CD4-positive, alpha-beta T cell (primary cell): ENCODE data around the gene LINC00237. TPM values are rescaled to one million over a fixed set of nuclear protein-coding genes. Genes with fewer than 3 reads are reported as not detected.

Experiments
- ATAC-seq: fragments of 200-7000 bp; cut with Tn5 transposase; one replicate; pipeline ENCODE4 v1.10.0; 2022; ENCODE audit warnings: mild to moderate bottlenecking; ENCODE audit not compliant: poor library complexity
- CTCF ChIA-PET: fragments of 350-600 bp; sonication (Branson Sonifier 250); formaldehyde crosslinking; loops from one replicate; lab custom pipeline; 2021; ENCODE audit warnings: antibody characterized with exemption, inconsistent platforms; lab: Charles Lee
- POLR2A ChIA-PET: fragments of 350-600 bp; sonication (Branson Sonifier 250); formaldehyde crosslinking; loops from one replicate; lab custom pipeline; 2021; ENCODE audit warnings: antibody characterized with exemption, inconsistent platforms; lab: Charles Lee
- DNase-seq, 14 experiments: peaks; one replicate each; pipeline ENCODE4 v3.0.0-alpha.2; 2013 to 2020; ENCODE audit warnings: mixed read lengths in 2 of 14
- H3K27ac ChIP-seq, 2 donors: one replicate each; pipeline versions ENCODE4 v1.5.1 to v1.7.0; 2013; ENCODE audit warnings: low read length in 2 of 2, low read depth in 1 of 2, mild to moderate bottlenecking in 1 of 2
- H3K27me3 ChIP-seq, 2 experiments: 1 replicate in 1 of 2; 2 replicates in 1 of 2; pipeline versions ENCODE4 v1.6.1 to v1.7.0; 2013; ENCODE audit warnings: low read length in 2 of 2, control low read depth in 1 of 2, mild to moderate bottlenecking in 1 of 2, moderate library complexity in 1 of 2; ENCODE audit not compliant: insufficient read depth in 2 of 2, control insufficient read depth in 1 of 2
- H3K36me3 ChIP-seq: one replicate; pipeline ENCODE4 v1.6.1; 2013; ENCODE audit warnings: low read length, control low read depth; ENCODE audit not compliant: insufficient read depth
- H3K4me1 ChIP-seq: one replicate; pipeline ENCODE4 v1.6.1; 2013; ENCODE audit warnings: low read length, control low read depth; ENCODE audit not compliant: insufficient read depth
- H3K4me3 ChIP-seq: one replicate; pipeline ENCODE4 v1.5.1; 2013; ENCODE audit warnings: mild to moderate bottlenecking, low read length, moderate library complexity
- H3K9me3 ChIP-seq, 2 experiments: 1 replicate in 1 of 2; 2 replicates in 1 of 2; pipeline versions ENCODE4 v1.6.1 to v1.7.0; 2013; ENCODE audit warnings: low read length in 2 of 2, mild to moderate bottlenecking in 2 of 2, control low read depth in 1 of 2, moderate library complexity in 1 of 2; ENCODE audit not compliant: control insufficient read depth in 1 of 2, insufficient read depth in 1 of 2
- H3K27ac Mint-ChIP-seq: one replicate; pipeline ENCODE4 v1.8.0; 2020; ENCODE audit warnings: mixed read lengths
- H3K27me3 Mint-ChIP-seq: one replicate; pipeline ENCODE4 v1.8.0; 2021; ENCODE audit warnings: mixed read lengths
- H3K36me3 Mint-ChIP-seq: one replicate; pipeline ENCODE4 v1.8.0; 2021; ENCODE audit warnings: low read depth, mixed read lengths
- H3K4me1 Mint-ChIP-seq: one replicate; pipeline ENCODE4 v1.8.0; 2021; ENCODE audit warnings: low read depth, mixed read lengths
- H3K4me3 Mint-ChIP-seq: one replicate; pipeline ENCODE4 v1.8.0; 2020; ENCODE audit warnings: mild to moderate bottlenecking, mixed read lengths
- H3K9me3 Mint-ChIP-seq: one replicate; pipeline ENCODE4 v1.8.0; 2020; ENCODE audit warnings: mixed read lengths
- CTCF ChIP-seq: fragments of 200-600 bp; IDR thresholded peaks from one replicate; pipeline ENCODE4 v1.8.0; 2022; ENCODE audit warnings: antibody characterized with exemption, mild to moderate bottlenecking
- intact Hi-C, 2 experiments: fragments of 100-400 bp; cut with DNase I in 1 of 2; cut with micrococcal nuclease in 1 of 2; formaldehyde crosslinking; loops; one replicate each; pipeline versions ENCODE4 v1.15.1 to v1.9.0; 2023 to 2025; cut with DNase I, micrococcal nuclease
- total RNA-seq, 174 experiments: library from RNA in 2 of 174; stranded (reverse) in 2 of 174; gene quantifications; one replicate each; pipeline ENCODE4 v1.2.3 and lab custom pipeline; 2021 to 2026

Gene LINC00237
- total RNA-seq, 2 experiments from 2014 or later = not detected

DNA sequence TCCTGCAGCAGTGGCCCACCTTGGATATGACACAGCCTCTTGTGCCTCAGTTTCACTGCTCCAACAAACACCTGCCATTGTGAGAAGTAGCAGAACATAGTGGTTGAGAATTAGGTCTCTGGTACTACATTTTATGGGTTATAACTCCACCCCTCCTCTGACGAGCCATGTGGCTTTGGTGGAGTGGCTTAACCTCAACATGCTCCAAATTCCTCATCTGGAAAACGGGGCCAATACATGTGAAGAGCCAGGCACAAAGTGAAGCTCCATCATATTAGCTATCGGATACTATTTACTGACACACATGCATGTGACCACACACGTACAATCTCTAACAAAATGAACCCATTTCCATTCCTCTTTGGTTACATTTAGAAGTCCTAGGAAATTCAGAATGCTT is 11.4 kb upstream of the LINC00237 start:
- CTCF ChIA-PET = no interaction called here
- Mint-ChIP-seq H3K27ac (no peak overlapping the region), H3K36me3 (no peaks in the 10 kb centered on the region), H3K9me3 (no peaks in the 10 kb centered on the region), H3K4me1 (no peaks in the 10 kb centered on the region), H3K4me3 (no peak overlapping the region), H3K27me3 (peaks cover 63% of the 10 kb centered on the region)
- intact Hi-C loops = no loop called here
- DNase-seq (no peak), ATAC-seq (no peak)
- Histone ChIP-seq H3K36me3 (no peaks in the 10 kb centered on the region), H3K9me3 (no peaks in the 10 kb centered on the region), H3K4me3 (no peak overlapping the region), H3K27me3 (peaks cover 5 to 7% of the 10 kb centered on the region in 2 experiments), H3K27ac (no peak overlapping the region), H3K4me1 (no peaks in the 10 kb centered on the region)
- TF ChIP-seq CTCF = no peak
- POLR2A ChIA-PET = no interaction called here

- POLR2A ChIA-PET = interaction anchor here (1.3 kb wide), 1 partner anchor 14 kb away, joined by 5 read pairs; no protein-coding TSS in a partner anchor
- no peaks in the 10 kb centered on the region for H3K4me1 Mint-ChIP-seq
- Histone ChIP-seq H3K36me3 (no peaks in the 10 kb centered on the region), H3K9me3 (no peaks in the 10 kb centered on the region), H3K4me3 (no peak overlapping the region), H3K4me1 (no peaks in the 10 kb centered on the region), H3K27me3 (peaks cover 7 to 17% of the 10 kb centered on the region in 2 experiments), H3K27ac (no peak overlapping the region)
- H3K27me3 Mint-ChIP-seq = peaks cover 84% of the 10 kb centered on the region
- no peaks in the 10 kb centered on the region for H3K9me3 Mint-ChIP-seq
- CTCF ChIA-PET = no interaction called here
- ATAC-seq = no peak
- no peak for DNase-seq
- H3K36me3 Mint-ChIP-seq = no peaks in the 10 kb centered on the region
- intact Hi-C loops = no loop called here
- H3K27ac Mint-ChIP-seq = no peak overlapping the region
- no peak overlapping the region for H3K4me3 Mint-ChIP-seq
- no peak for TF ChIP-seq CTCF
Measured at GRCh38 chr20:21114584-21114983, 8.4 kb upstream of the LINC00237 start.

- Histone ChIP-seq H3K27me3 (peaks cover 9 to 20% of the 10 kb centered on the region in 2 experiments), H3K9me3 (no peaks in the 10 kb centered on the region), H3K27ac (no peak overlapping the region), H3K4me3 (no peak overlapping the region), H3K4me1 (no peaks in the 10 kb centered on the region), H3K36me3 (no peaks in the 10 kb centered on the region)
- H3K27ac Mint-ChIP-seq = no peak overlapping the region
- intact Hi-C loops = no loop called here
- no peaks in the 10 kb centered on the region for H3K9me3 Mint-ChIP-seq
- no peak for DNase-seq
- CTCF ChIA-PET = no interaction called here
- no peak for ATAC-seq
- no peak overlapping the region for H3K4me3 Mint-ChIP-seq
- no peak for TF ChIP-seq CTCF
- H3K27me3 Mint-ChIP-seq = peaks cover 87% of the 10 kb centered on the region
- H3K36me3 Mint-ChIP-seq = no peaks in the 10 kb centered on the region
- no peaks in the 10 kb centered on the region for H3K4me1 Mint-ChIP-seq
- POLR2A ChIA-PET = no interaction called here
Measured at GRCh38 chr20:21113697-21114096, 7.5 kb upstream of the LINC00237 start.
